Trophoblast cell (in vitro differentiated cells and primary cell): ENCODE measurements around the gene CRLF3. TPM values are rescaled to one million over a fixed set of nuclear protein-coding genes. Genes with fewer than 3 reads are reported as not detected.
A peak's percentile ranks its signal among the peaks of the same experiment; 100 is the strongest.

Experiments
- DNase-seq, 2 donors: peaks; one replicate each; pipeline ENCODE4 v3.0.0-alpha.2; 2016
- H2AFZ ChIP-seq: 2 replicates; pipeline ENCODE4 v1.6.1; 2013; ENCODE audit warnings: low read length, moderate library complexity, mild to moderate bottlenecking; ENCODE audit not compliant: insufficient read depth, poor library complexity
- H2AK5ac ChIP-seq: 2 replicates; pipeline ENCODE4 v1.6.1; 2013; ENCODE audit warnings: mild to moderate bottlenecking, low read length
- H2BK120ac ChIP-seq: 2 replicates; pipeline ENCODE4 v1.6.1; 2013; ENCODE audit warnings: low read length, mild to moderate bottlenecking, moderate library complexity; ENCODE audit not compliant: insufficient read depth, poor library complexity
- H2BK12ac ChIP-seq: 2 replicates; pipeline ENCODE4 v1.6.1; 2013; ENCODE audit warnings: mild to moderate bottlenecking, low read length, moderate library complexity
- H2BK5ac ChIP-seq: 2 replicates; pipeline ENCODE4 v1.6.1; 2013; ENCODE audit warnings: low read length, low read depth, moderate library complexity, mild to moderate bottlenecking; ENCODE audit not compliant: poor library complexity
- H3K14ac ChIP-seq: 2 replicates; pipeline ENCODE4 v1.6.1; 2013; ENCODE audit warnings: mild to moderate bottlenecking, low read length
- H3K18ac ChIP-seq: 2 replicates; pipeline ENCODE4 v1.6.1; 2013; ENCODE audit warnings: mild to moderate bottlenecking, low read length
- H3K23ac ChIP-seq: 2 replicates; pipeline ENCODE4 v1.6.1; 2013; ENCODE audit warnings: low read length
- H3K27ac ChIP-seq: 2 replicates; pipeline ENCODE4 v1.5.1; 2013; ENCODE audit warnings: low read depth, mild to moderate bottlenecking, inconsistent platforms, low read length, moderate library complexity
- H3K27me3 ChIP-seq: 2 replicates; pipeline ENCODE4 v1.6.1; 2013; ENCODE audit warnings: inconsistent platforms, mild to moderate bottlenecking, low read length, moderate library complexity; ENCODE audit not compliant: insufficient read depth
- H3K36me3 ChIP-seq, 2 experiments: 1 replicate in 1 of 2; 2 replicates in 1 of 2; pipeline ENCODE4 v1.6.1; 2013; ENCODE audit warnings: low read length in 2 of 2, mild to moderate bottlenecking in 2 of 2, moderate library complexity in 1 of 2; ENCODE audit not compliant: insufficient read depth in 2 of 2, control insufficient read depth in 1 of 2
- H3K4ac ChIP-seq: 2 replicates; pipeline ENCODE4 v1.6.1; 2013; ENCODE audit warnings: low read depth, mild to moderate bottlenecking, low read length, moderate library complexity
- H3K4me1 ChIP-seq, 2 experiments: 1 replicate in 1 of 2; 2 replicates in 1 of 2; pipeline ENCODE4 v1.6.1; 2013; ENCODE audit warnings: low read length in 2 of 2, mild to moderate bottlenecking in 2 of 2, moderate library complexity in 1 of 2; ENCODE audit not compliant: insufficient read depth in 2 of 2, control insufficient read depth in 1 of 2
- H3K4me2 ChIP-seq: 2 replicates; pipeline ENCODE4 v1.6.1; 2013; ENCODE audit warnings: inconsistent platforms, mild to moderate bottlenecking, low read length, moderate library complexity
- H3K4me3 ChIP-seq: 2 replicates; pipeline ENCODE4 v1.5.1; 2013; ENCODE audit warnings: mild to moderate bottlenecking, low read depth, low read length, inconsistent platforms
- H3K79me1 ChIP-seq: one replicate; pipeline ENCODE4 v1.6.1; 2013; ENCODE audit warnings: low read length
- H3K79me2 ChIP-seq: 2 replicates; pipeline ENCODE4 v1.6.1; 2013; ENCODE audit warnings: low read length, mild to moderate bottlenecking; ENCODE audit not compliant: control insufficient read depth, insufficient read depth, poor library complexity
- H3K9ac ChIP-seq: 2 replicates; pipeline ENCODE4 v1.6.1; 2013; ENCODE audit warnings: mild to moderate bottlenecking, low read length
- H3K9me3 ChIP-seq: 2 replicates; pipeline ENCODE4 v1.6.1; 2013; ENCODE audit warnings: low read depth, mild to moderate bottlenecking, control low read depth, inconsistent platforms, low read length; ENCODE audit not compliant: insufficient read depth
- H4K12ac ChIP-seq: 2 replicates; pipeline ENCODE4 v1.6.1; 2013; ENCODE audit warnings: low read depth, mild to moderate bottlenecking, low read length, moderate library complexity
- H4K8ac ChIP-seq: 2 replicates; pipeline ENCODE4 v1.6.1; 2013; ENCODE audit warnings: low read depth, mild to moderate bottlenecking, low read length, moderate library complexity
- H4K91ac ChIP-seq: one replicate; pipeline ENCODE4 v1.6.1; 2013; ENCODE audit warnings: low read depth, mild to moderate bottlenecking, low read length, moderate library complexity
- WGBS: extraction: QIAGEN DNeasy Blood & Tissue Kit; methylation state at CpG from one replicate; pipeline ENCODE4 v1.1.7; 2013; ENCODE audit warnings: missing lambda C conversion rate; ENCODE audit not compliant: insufficient read length, insufficient coverage; ENCODE audit errors: extremely low coverage; 5-methylcytosine and 5-hydroxymethylcytosine counted together
- polyA plus RNA-seq: library from polyadenylated mRNA; stranded (reverse); fragments of 200-250 nt; gene quantifications from 2 replicates; pipeline ENCODE4 v1.2.3, GENCODE V29; 2013

The CRLF3 gene
- 11.8 and 11.9 TPM in 2 replicates for polyA plus RNA-seq

DNA sequence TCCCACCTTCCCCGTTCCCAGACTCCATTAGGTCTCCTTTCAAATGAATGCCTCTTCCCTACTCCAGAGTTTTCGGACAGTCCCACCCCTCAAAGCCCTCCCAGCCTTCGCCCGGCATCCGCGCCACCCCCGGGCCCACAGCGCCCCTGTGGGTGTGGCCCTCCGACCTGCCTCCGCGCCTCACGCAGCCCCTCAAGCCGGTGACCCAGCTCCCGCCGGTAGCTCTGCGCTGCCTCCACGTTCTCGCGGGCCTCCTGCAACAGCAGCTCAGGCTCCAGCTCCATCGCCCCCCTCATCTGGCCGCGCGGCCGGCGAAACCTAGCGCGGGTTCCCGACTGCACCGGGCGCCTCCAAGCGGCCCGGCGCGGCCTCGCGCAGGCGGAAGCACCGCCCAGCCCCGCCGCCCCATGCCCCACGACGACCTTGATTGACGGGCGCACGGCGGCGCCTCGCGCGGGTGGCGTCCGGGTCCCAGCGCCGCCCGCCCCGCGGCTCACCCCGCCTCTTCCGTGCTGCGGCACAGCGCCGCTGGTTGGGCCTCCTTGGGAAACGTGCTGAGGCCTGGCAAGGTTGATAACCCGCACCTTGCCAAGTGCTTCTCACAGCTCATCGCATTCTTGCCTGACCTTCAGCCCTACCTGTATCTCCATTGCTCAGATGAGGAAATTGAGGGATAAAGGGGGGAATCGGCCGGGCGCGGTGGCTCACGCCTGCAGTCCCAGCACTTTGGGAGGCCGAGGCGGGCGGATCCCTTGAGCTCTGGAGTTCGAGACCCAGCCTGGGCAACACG is at the start of gene CRLF3:
CRLF3 (minus strand) TSS at position 337 of the 790 bp plus-strand sequence; CDS start at position 296, 41 bp downstream.
- Histone ChIP-seq H3K27ac (peak within 1 kb of the TSS; percentile 94), H3K18ac (peak within 1 kb of the TSS; percentile 99), H3K9me3 (no peaks in the 10 kb centered on the region), H3K4ac (peak within 1 kb of the TSS; percentile 96), H2BK12ac (peak within 1 kb of the TSS; percentile 88), H2AK5ac (peak within 1 kb of the TSS; percentile 80), H4K8ac (peak within 1 kb of the TSS; percentile 98), H3K36me3 (no peaks in the 10 kb centered on the region), H3K27me3 (no peaks in the 10 kb centered on the region), H2BK120ac (peak within 1 kb of the TSS; percentile 93), H3K14ac (peak within 1 kb of the TSS; percentile 99), H3K4me2 (peak within 1 kb of the TSS; percentile 68), H3K4me3 (peak within 1 kb of the TSS; percentile 89), H4K91ac (peak within 1 kb of the TSS; percentile 97), H3K4me1 (peaks cover 3 to 6% of the 10 kb centered on the region in 2 experiments), H2AFZ (peak within 1 kb of the TSS; percentile 94), H3K79me1 (peaks cover 11% of the 10 kb centered on the region), H3K79me2 (peaks cover 9% of the 10 kb centered on the region), H4K12ac (peak within 1 kb of the TSS; percentile 99), H3K23ac (no peak within 1 kb of the TSS), H2BK5ac (peak within 1 kb of the TSS; percentile 94), H3K9ac (peak within 1 kb of the TSS; percentile 82)
- WGBS = no CpG with 5 or more reads among the region's 75 CpGs
- peak; percentile 93 to 97 for DNase-seq

DNA sequence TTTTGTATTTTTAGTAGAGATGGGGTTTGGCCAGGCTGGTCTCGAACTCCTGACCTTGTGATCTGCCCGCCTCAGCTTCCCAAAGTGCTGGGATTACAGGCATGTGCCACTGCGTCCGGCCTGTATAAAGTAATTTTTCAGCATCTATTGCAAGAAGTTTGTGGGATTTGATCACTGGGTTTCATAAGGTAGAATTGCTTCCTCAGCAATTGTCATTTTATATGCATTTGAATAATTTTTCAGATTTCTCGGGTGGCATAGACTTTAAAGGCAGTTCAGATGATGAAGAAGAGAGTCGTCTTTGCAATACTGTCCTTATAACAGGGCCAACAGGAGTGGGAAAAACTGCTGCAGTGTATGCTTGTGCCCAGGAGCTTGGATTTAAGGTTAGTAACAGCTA is 44.5 kb upstream of the CRLF3 start:
- H3K27me3 ChIP-seq = no peaks in the 10 kb centered on the region

GRCh38 chr17:30864636-30865035 is 40.1 kb upstream of the CRLF3 start:
- H3K4me2 ChIP-seq = no peak overlapping the region
- no peak overlapping the region for H3K4me3 ChIP-seq
- DNase-seq = no peak
- H3K4me1 ChIP-seq = no peaks in the 10 kb centered on the region
- H2BK120ac ChIP-seq = no peak overlapping the region
- H3K79me1 ChIP-seq = no peaks in the 10 kb centered on the region
- no CpG with 5 or more reads among the region's 1 CpG for WGBS
- H4K91ac ChIP-seq = no peak overlapping the region
- H3K36me3 ChIP-seq = peaks cover 22 to 36% of the 10 kb centered on the region in 2 experiments
- H2BK12ac ChIP-seq = no peak overlapping the region
- H3K79me2 ChIP-seq = no peaks in the 10 kb centered on the region
- no peak overlapping the region for H4K8ac ChIP-seq
- H3K4ac ChIP-seq = no peak overlapping the region
- no peak overlapping the region for H3K23ac ChIP-seq
- no peak overlapping the region for H4K12ac ChIP-seq
- H3K18ac ChIP-seq = no peak overlapping the region
- no peaks in the 10 kb centered on the region for H3K9me3 ChIP-seq
- no peaks in the 10 kb centered on the region for H3K27me3 ChIP-seq
- no peak overlapping the region for H3K9ac ChIP-seq
- H3K14ac ChIP-seq = no peak overlapping the region
- no peak overlapping the region for H2BK5ac ChIP-seq
- no peak overlapping the region for H2AK5ac ChIP-seq
- H3K27ac ChIP-seq = no peak overlapping the region
- no peak overlapping the region for H2AFZ ChIP-seq

More for the DNA sequence above, 44.5 kb upstream of the CRLF3 start:
- Histone ChIP-seq H3K14ac (no peak overlapping the region), H4K91ac (no peak overlapping the region), H3K9me3 (no peaks in the 10 kb centered on the region), H4K8ac (no peak overlapping the region), H2AFZ (no peak overlapping the region), H2BK12ac (no peak overlapping the region), H3K9ac (no peak overlapping the region), H3K4me1 (no peaks in the 10 kb centered on the region), H3K79me2 (no peaks in the 10 kb centered on the region), H3K27ac (no peak overlapping the region), H2BK120ac (no peak overlapping the region), H2BK5ac (no peak overlapping the region), H3K23ac (no peak overlapping the region), H3K79me1 (no peaks in the 10 kb centered on the region), H3K4me3 (no peak overlapping the region), H2AK5ac (no peak overlapping the region), H3K18ac (no peak overlapping the region), H3K4me2 (no peak overlapping the region), H3K36me3 (peaks cover 14 to 22% of the 10 kb centered on the region in 2 experiments), H4K12ac (no peak overlapping the region), H3K4ac (no peak overlapping the region)
- no CpG with 5 or more reads among the region's 6 CpGs for WGBS
- DNase-seq = no peak

- peak overlapping the region; percentile 63 for H2BK5ac ChIP-seq
- H4K8ac ChIP-seq = peak overlapping the region; percentile 28
- H3K79me1 ChIP-seq = no peaks in the 10 kb centered on the region
- H3K4ac ChIP-seq = no peak overlapping the region
- H3K79me2 ChIP-seq = no peaks in the 10 kb centered on the region
- H4K91ac ChIP-seq = no peak overlapping the region
- H3K23ac ChIP-seq = no peak overlapping the region
- WGBS = no CpG with 5 or more reads among the region's 9 CpGs
- no peak overlapping the region for H2BK120ac ChIP-seq
- no peak overlapping the region for H2AFZ ChIP-seq
- no peak overlapping the region for H3K14ac ChIP-seq
- no peak overlapping the region for H3K18ac ChIP-seq
- H3K27ac ChIP-seq = peak overlapping the region; percentile 45
- H3K27me3 ChIP-seq = no peaks in the 10 kb centered on the region
- no peak overlapping the region for H2AK5ac ChIP-seq
- H4K12ac ChIP-seq = no peak overlapping the region
- H3K9me3 ChIP-seq = no peaks in the 10 kb centered on the region
- H3K9ac ChIP-seq = no peak overlapping the region
- peaks cover 0 to 2% of the 10 kb centered on the region in 2 experiments for H3K4me1 ChIP-seq
- H3K36me3 ChIP-seq = peaks cover 17 to 29% of the 10 kb centered on the region in 2 experiments
- no peak overlapping the region for H2BK12ac ChIP-seq
- H3K4me2 ChIP-seq = peak overlapping the region; percentile 40
- DNase-seq = peak; percentile 71 to 79
- no peak overlapping the region for H3K4me3 ChIP-seq
Measured at GRCh38 chr17:30858556-30859250, 34.2 kb upstream of the CRLF3 start.
